Fibroblast of lung (primary cell): ENCODE results near the gene ZMAT1.

Experiments used
- EZH2 ChIP-seq: IDR thresholded peaks from 2 replicates; pipeline ENCODE4 v1.5.1; 2012; ENCODE audit warnings: low read length, control low read depth, mild to moderate bottlenecking; ENCODE audit errors: missing control alignments
- TF ChIP-seq, protein P1 (sequence below), 2 donors: IDR thresholded peaks in 1 of 2; conservative IDR thresholded peaks in 1 of 2; 1 replicate in 1 of 2; 2 replicates in 1 of 2; pipeline ENCODE4 v1.5.1; 2011 to 2012; ENCODE audit warnings: low read length in 2 of 2, control low read depth in 1 of 2, inconsistent platforms in 1 of 2, low read depth in 1 of 2, mild to moderate bottlenecking in 1 of 2

DNA sequence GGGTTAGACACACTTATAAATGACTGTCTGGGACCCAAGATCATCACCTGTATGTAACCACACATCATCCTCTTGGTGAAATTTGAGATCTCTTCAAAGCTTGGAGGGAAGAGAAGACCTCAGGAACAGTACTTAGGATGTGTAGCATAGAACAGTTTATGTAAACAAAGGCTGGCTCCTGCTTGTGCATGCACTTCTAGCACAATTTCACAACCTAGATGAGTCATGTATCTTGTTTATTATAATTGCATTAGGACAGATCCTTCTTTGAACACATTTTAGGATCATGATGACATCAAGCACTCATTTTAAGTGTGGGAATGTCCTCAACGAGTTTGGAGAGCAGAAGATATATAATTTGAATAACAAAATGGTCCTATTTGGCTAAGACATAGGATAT is 26.3 kb upstream of the ZMAT1 start:
- TF ChIP-seq, protein P1, sequence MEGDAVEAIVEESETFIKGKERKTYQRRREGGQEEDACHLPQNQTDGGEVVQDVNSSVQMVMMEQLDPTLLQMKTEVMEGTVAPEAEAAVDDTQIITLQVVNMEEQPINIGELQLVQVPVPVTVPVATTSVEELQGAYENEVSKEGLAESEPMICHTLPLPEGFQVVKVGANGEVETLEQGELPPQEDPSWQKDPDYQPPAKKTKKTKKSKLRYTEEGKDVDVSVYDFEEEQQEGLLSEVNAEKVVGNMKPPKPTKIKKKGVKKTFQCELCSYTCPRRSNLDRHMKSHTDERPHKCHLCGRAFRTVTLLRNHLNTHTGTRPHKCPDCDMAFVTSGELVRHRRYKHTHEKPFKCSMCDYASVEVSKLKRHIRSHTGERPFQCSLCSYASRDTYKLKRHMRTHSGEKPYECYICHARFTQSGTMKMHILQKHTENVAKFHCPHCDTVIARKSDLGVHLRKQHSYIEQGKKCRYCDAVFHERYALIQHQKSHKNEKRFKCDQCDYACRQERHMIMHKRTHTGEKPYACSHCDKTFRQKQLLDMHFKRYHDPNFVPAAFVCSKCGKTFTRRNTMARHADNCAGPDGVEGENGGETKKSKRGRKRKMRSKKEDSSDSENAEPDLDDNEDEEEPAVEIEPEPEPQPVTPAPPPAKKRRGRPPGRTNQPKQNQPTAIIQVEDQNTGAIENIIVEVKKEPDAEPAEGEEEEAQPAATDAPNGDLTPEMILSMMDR (conservative IDR thresholded peaks at IDR 0.05 in 1 of 2, IDR thresholded peaks at IDR 0.05 in 1 of 2; ENCODE audit: low read depth in 1 of 2, low read length in 2 of 2), result no peak
- TF ChIP-seq EZH2, result no peak
